ENCODE data around the gene CHMP4B. TPM values are rescaled to one million over a fixed set of nuclear protein-coding genes. Genes with fewer than 3 reads are reported as not detected.

The CHMP4B gene
- polyA plus RNA-seq, 1 of the 3 experiments (the other 2 are of a cell fraction) = 123 TPM

DNA sequence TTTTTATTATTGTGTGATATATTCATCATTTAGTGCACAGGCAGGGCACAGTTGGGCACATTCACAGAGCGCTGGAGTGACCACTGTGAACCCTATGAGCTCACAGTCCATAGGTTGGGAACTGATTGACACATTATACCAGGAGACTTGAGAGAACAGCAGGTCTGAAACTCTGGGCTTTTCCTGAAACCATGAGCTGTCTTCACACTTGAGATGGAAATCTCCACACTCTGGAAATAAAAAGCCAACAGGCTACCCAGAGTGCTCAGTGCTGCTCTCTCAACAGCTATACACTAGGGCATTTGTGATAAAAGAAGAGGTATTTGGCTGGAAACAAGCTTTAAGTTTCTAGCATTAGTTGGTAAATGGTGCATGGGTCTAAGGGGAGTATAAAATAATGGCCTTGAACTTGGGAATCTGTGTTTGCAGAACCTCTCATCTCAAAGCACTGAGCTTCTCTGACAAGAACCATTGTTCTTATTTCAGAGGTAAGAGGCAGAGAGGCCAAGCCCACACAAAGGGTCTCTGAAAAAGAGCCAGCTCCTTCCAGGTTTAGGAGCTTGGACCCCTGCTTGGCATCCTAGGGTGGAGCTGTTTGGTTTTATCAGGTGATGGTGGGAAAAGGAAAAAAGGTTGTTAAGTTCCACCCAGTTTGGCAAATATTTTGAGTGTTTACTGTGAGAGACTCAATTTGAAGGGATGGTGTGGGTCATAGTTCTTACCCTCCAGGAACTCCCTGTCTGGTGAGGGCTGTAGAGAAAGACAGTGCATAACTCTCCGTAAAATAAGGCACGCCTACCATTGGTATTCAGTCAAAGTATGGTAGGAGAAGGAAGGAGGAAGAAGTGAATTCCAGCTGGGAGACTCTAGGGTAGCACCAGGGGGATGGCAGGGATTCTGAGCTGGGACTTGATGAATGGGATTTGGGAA, 14.5 kb downstream of the CHMP4B start:
- TF ChIP-seq, protein P1, sequence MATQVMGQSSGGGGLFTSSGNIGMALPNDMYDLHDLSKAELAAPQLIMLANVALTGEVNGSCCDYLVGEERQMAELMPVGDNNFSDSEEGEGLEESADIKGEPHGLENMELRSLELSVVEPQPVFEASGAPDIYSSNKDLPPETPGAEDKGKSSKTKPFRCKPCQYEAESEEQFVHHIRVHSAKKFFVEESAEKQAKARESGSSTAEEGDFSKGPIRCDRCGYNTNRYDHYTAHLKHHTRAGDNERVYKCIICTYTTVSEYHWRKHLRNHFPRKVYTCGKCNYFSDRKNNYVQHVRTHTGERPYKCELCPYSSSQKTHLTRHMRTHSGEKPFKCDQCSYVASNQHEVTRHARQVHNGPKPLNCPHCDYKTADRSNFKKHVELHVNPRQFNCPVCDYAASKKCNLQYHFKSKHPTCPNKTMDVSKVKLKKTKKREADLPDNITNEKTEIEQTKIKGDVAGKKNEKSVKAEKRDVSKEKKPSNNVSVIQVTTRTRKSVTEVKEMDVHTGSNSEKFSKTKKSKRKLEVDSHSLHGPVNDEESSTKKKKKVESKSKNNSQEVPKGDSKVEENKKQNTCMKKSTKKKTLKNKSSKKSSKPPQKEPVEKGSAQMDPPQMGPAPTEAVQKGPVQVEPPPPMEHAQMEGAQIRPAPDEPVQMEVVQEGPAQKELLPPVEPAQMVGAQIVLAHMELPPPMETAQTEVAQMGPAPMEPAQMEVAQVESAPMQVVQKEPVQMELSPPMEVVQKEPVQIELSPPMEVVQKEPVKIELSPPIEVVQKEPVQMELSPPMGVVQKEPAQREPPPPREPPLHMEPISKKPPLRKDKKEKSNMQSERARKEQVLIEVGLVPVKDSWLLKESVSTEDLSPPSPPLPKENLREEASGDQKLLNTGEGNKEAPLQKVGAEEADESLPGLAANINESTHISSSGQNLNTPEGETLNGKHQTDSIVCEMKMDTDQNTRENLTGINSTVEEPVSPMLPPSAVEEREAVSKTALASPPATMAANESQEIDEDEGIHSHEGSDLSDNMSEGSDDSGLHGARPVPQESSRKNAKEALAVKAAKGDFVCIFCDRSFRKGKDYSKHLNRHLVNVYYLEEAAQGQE (IDR thresholded peaks at IDR 0.05; ENCODE audit: low read depth, low read length) = no peak
- TF ChIP-seq, protein P2, sequence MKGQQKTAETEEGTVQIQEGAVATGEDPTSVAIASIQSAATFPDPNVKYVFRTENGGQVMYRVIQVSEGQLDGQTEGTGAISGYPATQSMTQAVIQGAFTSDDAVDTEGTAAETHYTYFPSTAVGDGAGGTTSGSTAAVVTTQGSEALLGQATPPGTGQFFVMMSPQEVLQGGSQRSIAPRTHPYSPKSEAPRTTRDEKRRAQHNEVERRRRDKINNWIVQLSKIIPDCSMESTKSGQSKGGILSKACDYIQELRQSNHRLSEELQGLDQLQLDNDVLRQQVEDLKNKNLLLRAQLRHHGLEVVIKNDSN (IDR thresholded peaks at IDR 0.05; ENCODE audit: borderline replicate concordance, low read depth) = no peak
- peaks cover 99% of the 10 kb centered on the region for H3K79me2 ChIP-seq (ENCODE audit: insufficient read depth)
- no peak overlapping the region for H3K27ac ChIP-seq (ENCODE audit: low read depth in 2 of 2, low read length in 1 of 2)
- no peaks in the 10 kb centered on the region for H3K9me2 ChIP-seq
- ChIA-PET POLR2A (no interaction called here), CTCF (interaction anchor here (1.0 to 1.8 kb wide), 5 partner anchors 9 to 217 kb away, joined by 3 to 5 read pairs (median 3); no protein-coding TSS in a partner anchor)
- H3K4me3 ChIP-seq (ENCODE audit: low read depth in 2 of 2, low read length in 1 of 2) = no peak overlapping the region
- H3K9ac ChIP-seq = no peak overlapping the region
- 95% methylated on average over 3 of the region's 3 CpGs for WGBS (ENCODE audit: low lambda C conversion rate)
- H2AFZ ChIP-seq (ENCODE audit: low read depth) = no peak overlapping the region
- H4K20me1 ChIP-seq (ENCODE audit: insufficient read depth) = peaks cover 97% of the 10 kb centered on the region
- no peaks in the 10 kb centered on the region for H3K9me3 ChIP-seq
- DNase-seq = no peak
- H3F3A ChIP-seq (replicated peaks; ENCODE audit: insufficient read depth) = no peaks in the 10 kb centered on the region
- H3K4me2 ChIP-seq = no peak overlapping the region
- H3K36me3 ChIP-seq (replicated peaks in 1 of 2; ENCODE audit: control insufficient read depth in 1 of 2, insufficient read depth in 2 of 2, low read length in 1 of 2) = peaks cover 0 to 5% of the 10 kb centered on the region in 2 experiments
- H3K4me1 ChIP-seq (ENCODE audit: control insufficient read depth in 1 of 2, insufficient read depth in 2 of 2, low read depth in 1 of 2, low read length in 1 of 2) = peaks cover 10 to 12% of the 10 kb centered on the region in 2 experiments; a peak in 2 of 4 replicates
- no peaks in the 10 kb centered on the region for H3K27me3 ChIP-seq (ENCODE audit: insufficient read depth)

DNA sequence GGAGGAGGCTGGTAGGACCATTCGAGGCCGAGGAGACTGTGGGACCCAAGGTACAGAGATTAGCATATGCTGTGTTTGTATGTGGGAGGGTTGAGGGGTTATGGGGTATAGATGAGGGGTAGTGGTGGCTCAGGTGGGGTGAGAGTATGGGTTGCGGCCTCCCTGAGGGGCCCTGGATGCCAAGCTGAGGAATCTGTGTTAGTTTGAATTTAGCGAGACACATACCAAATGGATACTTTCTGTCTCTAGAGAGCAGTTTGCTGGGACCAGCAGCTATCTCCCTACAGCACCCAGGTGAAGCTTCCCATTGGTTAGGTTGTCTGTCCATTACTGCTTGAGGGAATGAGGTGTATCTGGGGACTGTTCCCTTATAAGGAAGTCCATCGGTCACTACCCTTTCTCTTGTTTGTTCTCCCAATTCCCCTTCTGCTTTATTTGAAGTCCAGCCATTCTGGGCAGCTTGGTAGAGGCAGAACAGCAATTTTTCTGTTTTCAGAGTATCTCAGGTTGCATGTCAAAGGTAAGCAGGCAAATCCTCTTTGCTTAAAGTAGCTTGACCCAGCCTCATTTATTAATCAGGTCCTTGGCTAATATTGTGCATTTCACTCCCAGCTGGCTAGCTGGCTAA, 15.2 kb downstream of the CHMP4B start:
- Histone ChIP-seq H3K9ac (no peak overlapping the region), H3K4me1 (ENCODE audit: control insufficient read depth in 1 of 2, insufficient read depth in 2 of 2, low read depth in 1 of 2, low read length in 1 of 2) (peaks cover 10 to 12% of the 10 kb centered on the region in 2 experiments; a peak in 2 of 4 replicates), H3K36me3 (replicated peaks in 1 of 2; ENCODE audit: control insufficient read depth in 1 of 2, insufficient read depth in 2 of 2, low read length in 1 of 2) (peaks cover 0 to 5% of the 10 kb centered on the region in 2 experiments), H3K4me3 (ENCODE audit: low read depth in 2 of 2, low read length in 1 of 2) (no peak overlapping the region), H3K27ac (ENCODE audit: low read depth in 2 of 2, low read length in 1 of 2) (no peak overlapping the region), H3K9me2 (no peaks in the 10 kb centered on the region), H3F3A (replicated peaks; ENCODE audit: insufficient read depth) (no peaks in the 10 kb centered on the region), H3K79me2 (ENCODE audit: insufficient read depth) (peaks cover 95% of the 10 kb centered on the region), H4K20me1 (ENCODE audit: insufficient read depth) (peaks cover 91% of the 10 kb centered on the region), H3K9me3 (no peaks in the 10 kb centered on the region), H3K4me2 (no peak overlapping the region), H2AFZ (ENCODE audit: low read depth) (no peak overlapping the region), H3K27me3 (ENCODE audit: insufficient read depth) (no peaks in the 10 kb centered on the region)
- POLR2A ChIA-PET = interaction anchor here (1.1 kb wide), 1 partner anchor 12 kb away, joined by 3 read pairs; no protein-coding TSS in a partner anchor
- no peak for DNase-seq
- CTCF ChIA-PET = interaction anchor here (1.0 to 1.8 kb wide), 5 partner anchors 10 to 216 kb away, joined by 3 to 5 read pairs (median 3); no protein-coding TSS in a partner anchor
- 95% methylated on average over 5 of the region's 5 CpGs for WGBS (ENCODE audit: low lambda C conversion rate)
- no peak for TF ChIP-seq JUND (IDR thresholded peaks at IDR 0.05)
- TF ChIP-seq NRF1 (IDR thresholded peaks at IDR 0.05; ENCODE audit: low read depth, low read length) = no peak
- TF ChIP-seq, protein P1 (IDR thresholded peaks at IDR 0.05; ENCODE audit: low read depth, low read length) = no peak
- TF ChIP-seq MXI1 (IDR thresholded peaks at IDR 0.05; ENCODE audit: low read depth, low read length) = no peak
- TF ChIP-seq, protein P3, sequence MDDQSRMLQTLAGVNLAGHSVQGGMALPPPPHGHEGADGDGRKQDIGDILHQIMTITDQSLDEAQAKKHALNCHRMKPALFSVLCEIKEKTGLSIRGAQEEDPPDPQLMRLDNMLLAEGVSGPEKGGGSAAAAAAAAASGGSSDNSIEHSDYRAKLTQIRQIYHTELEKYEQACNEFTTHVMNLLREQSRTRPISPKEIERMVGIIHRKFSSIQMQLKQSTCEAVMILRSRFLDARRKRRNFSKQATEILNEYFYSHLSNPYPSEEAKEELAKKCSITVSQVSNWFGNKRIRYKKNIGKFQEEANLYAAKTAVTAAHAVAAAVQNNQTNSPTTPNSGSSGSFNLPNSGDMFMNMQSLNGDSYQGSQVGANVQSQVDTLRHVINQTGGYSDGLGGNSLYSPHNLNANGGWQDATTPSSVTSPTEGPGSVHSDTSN (IDR thresholded peaks at IDR 0.05) = no peak
- TF ChIP-seq FOXJ3 (CRISPR knock-in tag; IDR thresholded peaks at IDR 0.05) = no peak
- no peak for TF ChIP-seq CHD2 (IDR thresholded peaks at IDR 0.05; ENCODE audit: low read length, partially characterized antibody)
- TF ChIP-seq ELF1 (IDR thresholded peaks at IDR 0.05) = no peak
- TF ChIP-seq, protein P4, sequence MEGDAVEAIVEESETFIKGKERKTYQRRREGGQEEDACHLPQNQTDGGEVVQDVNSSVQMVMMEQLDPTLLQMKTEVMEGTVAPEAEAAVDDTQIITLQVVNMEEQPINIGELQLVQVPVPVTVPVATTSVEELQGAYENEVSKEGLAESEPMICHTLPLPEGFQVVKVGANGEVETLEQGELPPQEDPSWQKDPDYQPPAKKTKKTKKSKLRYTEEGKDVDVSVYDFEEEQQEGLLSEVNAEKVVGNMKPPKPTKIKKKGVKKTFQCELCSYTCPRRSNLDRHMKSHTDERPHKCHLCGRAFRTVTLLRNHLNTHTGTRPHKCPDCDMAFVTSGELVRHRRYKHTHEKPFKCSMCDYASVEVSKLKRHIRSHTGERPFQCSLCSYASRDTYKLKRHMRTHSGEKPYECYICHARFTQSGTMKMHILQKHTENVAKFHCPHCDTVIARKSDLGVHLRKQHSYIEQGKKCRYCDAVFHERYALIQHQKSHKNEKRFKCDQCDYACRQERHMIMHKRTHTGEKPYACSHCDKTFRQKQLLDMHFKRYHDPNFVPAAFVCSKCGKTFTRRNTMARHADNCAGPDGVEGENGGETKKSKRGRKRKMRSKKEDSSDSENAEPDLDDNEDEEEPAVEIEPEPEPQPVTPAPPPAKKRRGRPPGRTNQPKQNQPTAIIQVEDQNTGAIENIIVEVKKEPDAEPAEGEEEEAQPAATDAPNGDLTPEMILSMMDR (IDR thresholded peaks at IDR 0.05) = no peak
- TF ChIP-seq TAF1 (IDR thresholded peaks at IDR 0.05; ENCODE audit: borderline replicate concordance, low read depth, low read length) = no peak
- no peak for TF ChIP-seq FOSL2 (IDR thresholded peaks at IDR 0.05; ENCODE audit: borderline replicate concordance, low read depth)

Data from SK-N-SH (cell line).